SK-N-SH treated with all-trans-retinoic acid at 6 μM for 48 hours (cell line): ENCODE results near the gene FCHSD2.

Experiments
- ATAC-seq: fragments of 200-7000 bp; cut with Tn5 transposase; 3 replicates; pipeline ENCODE4 v1.9.1; 2020; ENCODE audit warnings: mild to moderate bottlenecking, moderate library complexity
- ARNTL ChIP-seq: fragments of 450-650 bp; formaldehyde crosslinking; IDR thresholded peaks from 2 replicates; pipeline ENCODE4 v1.5.0; 2020; ENCODE audit warnings: low read depth, mild to moderate bottlenecking, moderate library complexity, borderline replicate concordance
- BACH2 ChIP-seq: fragments of 250-450 bp; sonication (Bioruptor Pico); IDR thresholded peaks from 2 replicates; pipeline ENCODE4 v1.9.0; 2021; ENCODE audit warnings: mild to moderate bottlenecking, borderline replicate concordance
- CREB5 ChIP-seq: fragments of 250-450 bp; sonication (Bioruptor Pico); IDR thresholded peaks from 2 replicates; pipeline ENCODE4 v1.5.1; 2020; ENCODE audit warnings: low read depth, mild to moderate bottlenecking, moderate library complexity
- CSDC2 ChIP-seq: fragments of 250-450 bp; sonication (Bioruptor Pico); IDR thresholded peaks from 2 replicates; pipeline ENCODE4 v1.5.0; 2020; ENCODE audit warnings: mild to moderate bottlenecking, moderate library complexity
- CSRNP3 ChIP-seq: fragments of 250-450 bp; sonication (Bioruptor Pico); IDR thresholded peaks from 2 replicates; pipeline ENCODE4 v1.5.1; 2021; ENCODE audit warnings: mild to moderate bottlenecking, moderate library complexity
- ESRRG ChIP-seq: fragments of 250-450 bp; sonication (Bioruptor Pico); IDR thresholded peaks from 2 replicates; pipeline ENCODE4 v1.6.1; 2021; ENCODE audit warnings: mild to moderate bottlenecking
- GLIS3 ChIP-seq: fragments of 250-450 bp; sonication (Bioruptor Pico); IDR thresholded peaks from 2 replicates; pipeline ENCODE4 v1.5.0; 2020; ENCODE audit warnings: mild to moderate bottlenecking, moderate library complexity
- ISL1 ChIP-seq: fragments of 250-450 bp; sonication (Bioruptor Pico); IDR thresholded peaks from 2 replicates; pipeline ENCODE4 v2.1.2; 2022; ENCODE audit warnings: mild to moderate bottlenecking, moderate library complexity
- OSR1 ChIP-seq: fragments of 250-450 bp; sonication (Bioruptor Pico); IDR thresholded peaks from 2 replicates; pipeline ENCODE4 v1.8.0; 2022; ENCODE audit warnings: moderate library complexity, mild to moderate bottlenecking, inconsistent platforms
- PATZ1 ChIP-seq: fragments of 250-450 bp; sonication (Bioruptor Pico); IDR thresholded peaks from 2 replicates; pipeline ENCODE4 v1.8.0; 2020; ENCODE audit warnings: mild to moderate bottlenecking, moderate library complexity, borderline replicate concordance
- POU6F1 ChIP-seq: fragments of 250-450 bp; sonication (Bioruptor Pico); IDR thresholded peaks from 2 replicates; pipeline ENCODE4 v1.8.0; 2021; ENCODE audit warnings: low read depth, mild to moderate bottlenecking, moderate library complexity, borderline replicate concordance
- PPARA ChIP-seq: fragments of 250-450 bp; sonication (Bioruptor Pico); IDR thresholded peaks from 2 replicates; pipeline ENCODE4 v1.5.0; 2020; ENCODE audit warnings: mild to moderate bottlenecking, borderline replicate concordance
- TCF4 ChIP-seq: fragments of 250-450 bp; sonication (Bioruptor Pico); IDR thresholded peaks from 2 replicates; pipeline ENCODE4 v1.8.0; 2021; ENCODE audit warnings: mild to moderate bottlenecking, moderate library complexity, borderline replicate concordance
- TOX ChIP-seq: fragments of 250-450 bp; sonication (Bioruptor Pico); IDR thresholded peaks from 2 replicates; pipeline ENCODE4 v1.8.0; 2021; ENCODE audit warnings: mild to moderate bottlenecking, moderate library complexity, borderline replicate concordance
- TSHZ2 ChIP-seq: fragments of 250-450 bp; sonication (Bioruptor Pico); IDR thresholded peaks from 2 replicates; pipeline ENCODE4 v1.5.0; 2020; ENCODE audit warnings: mild to moderate bottlenecking, moderate library complexity
- ZC3H10 ChIP-seq: fragments of 250-450 bp; sonication (Bioruptor Pico); IDR thresholded peaks from 2 replicates; pipeline ENCODE4 v1.5.1; 2021; ENCODE audit warnings: mild to moderate bottlenecking, moderate library complexity
- ZFP3 ChIP-seq: fragments of 250-450 bp; sonication (Bioruptor Pico); IDR thresholded peaks from 2 replicates; pipeline ENCODE4 v1.5.0; 2020; ENCODE audit warnings: mild to moderate bottlenecking, moderate library complexity
- ZNF565 ChIP-seq: fragments of 450-650 bp; formaldehyde crosslinking; conservative IDR thresholded peaks from 2 replicates; pipeline ENCODE4 v1.5.0; 2020; ENCODE audit warnings: low read depth, mild to moderate bottlenecking, moderate library complexity
- ZNF70 ChIP-seq: fragments of 450-650 bp; formaldehyde crosslinking; IDR thresholded peaks from 2 replicates; pipeline ENCODE4 v1.5.0; 2020; ENCODE audit warnings: mild to moderate bottlenecking, moderate library complexity
- ZNF8 ChIP-seq: fragments of 450-650 bp; formaldehyde crosslinking; IDR thresholded peaks from 2 replicates; pipeline ENCODE4 v1.5.0; 2020; ENCODE audit warnings: mild to moderate bottlenecking, moderate library complexity

FCHSD2 gene

GRCh38 chr11:73154178-73154577 lies 12.1 kb upstream of the FCHSD2 start:
- TF ChIP-seq CSRNP3 (CRISPR knock-in tag) (no peak), ESRRG (CRISPR knock-in tag) (no peak), TOX (CRISPR knock-in tag) (no peak), GLIS3 (CRISPR knock-in tag) (no peak), ZNF70 (CRISPR knock-in tag) (no peak), ZNF565 (CRISPR knock-in tag) (no peak), TSHZ2 (CRISPR knock-in tag) (no peak), POU6F1 (CRISPR knock-in tag) (no peak)
- ATAC-seq = no peak

- TF ChIP-seq OSR1 (CRISPR knock-in tag) (no peak), ZC3H10 (CRISPR knock-in tag) (no peak), CSDC2 (CRISPR knock-in tag) (no peak), ISL1 (CRISPR knock-in tag) (no peak), BACH2 (CRISPR knock-in tag) (no peak), GLIS3 (CRISPR knock-in tag) (no peak), ZNF8 (no peak), ZFP3 (CRISPR knock-in tag) (no peak)
- ATAC-seq = no peak
Observed at GRCh38 chr11:73152861-73153483, 10.9 kb upstream of the FCHSD2 start.

- no peak for ATAC-seq
- TF ChIP-seq PPARA (CRISPR knock-in tag) (no peak), ISL1 (CRISPR knock-in tag) (no peak), CSDC2 (CRISPR knock-in tag) (no peak), GLIS3 (CRISPR knock-in tag) (no peak), PATZ1 (no peak), CSRNP3 (CRISPR knock-in tag) (no peak), TCF4 (CRISPR knock-in tag) (no peak), ZNF565 (CRISPR knock-in tag) (no peak), TSHZ2 (CRISPR knock-in tag) (no peak), BACH2 (CRISPR knock-in tag) (no peak), ARNTL (CRISPR knock-in tag) (no peak), CREB5 (CRISPR knock-in tag) (no peak), POU6F1 (CRISPR knock-in tag) (no peak)
Observed at GRCh38 chr11:73152086-73152853, 10.2 kb upstream of the FCHSD2 start.
